GM10266 (cell line): ENCODE measurements around the gene B4GALT3.

Experiments used
- DNase-seq: peaks from one replicate; pipeline ENCODE4 v3.0.0; 2012; ENCODE audit errors: extremely low spot score
- TF ChIP-seq, protein P1 (sequence below): IDR thresholded peaks from 2 replicates; pipeline ENCODE4 v1.5.1; 2012; ENCODE audit warnings: mild to moderate bottlenecking, low read depth; ENCODE audit not compliant: control insufficient read depth, insufficient read depth; ENCODE audit errors: missing control alignments

B4GALT3 gene

DNA sequence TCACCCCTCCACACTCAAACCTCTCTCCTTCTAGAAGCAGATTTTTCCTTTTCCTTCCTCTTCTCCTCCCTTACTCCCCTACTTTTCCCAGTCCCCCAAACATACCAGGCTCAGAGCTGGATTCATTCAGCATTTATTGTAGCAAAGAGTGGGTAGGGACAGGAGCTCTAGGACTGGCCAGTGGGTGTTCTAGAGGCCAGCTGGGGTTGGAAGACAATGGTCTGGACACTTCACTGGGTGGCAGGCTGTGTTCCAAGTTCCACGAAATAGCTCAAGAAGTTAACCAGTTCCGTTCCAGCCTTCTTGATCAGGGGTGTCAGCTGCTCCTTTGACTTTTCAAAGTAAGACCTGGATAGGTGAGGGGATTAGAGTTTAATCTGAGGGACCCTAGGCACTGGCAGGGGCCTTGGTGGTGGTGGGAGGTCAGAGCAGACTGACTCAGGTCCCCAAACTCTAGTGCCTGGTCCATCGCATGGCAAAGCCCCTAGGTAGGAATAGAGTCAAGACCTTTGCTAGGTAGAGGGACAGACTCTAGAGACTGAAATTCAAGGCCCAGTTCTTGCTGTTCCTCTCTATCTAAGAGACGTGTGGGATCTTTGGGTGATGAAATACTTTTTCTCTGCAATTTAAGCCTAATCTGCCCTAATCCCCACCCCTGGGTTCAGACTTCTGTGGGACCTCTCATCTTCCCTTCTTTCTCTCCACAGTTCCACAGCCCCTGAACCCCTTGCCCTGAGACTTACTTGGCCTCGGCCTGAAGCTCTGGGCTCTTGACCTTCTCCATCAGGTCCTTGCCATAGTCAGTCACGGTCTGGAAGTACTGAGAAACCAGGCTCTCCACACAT is 45.1 kb upstream of the B4GALT3 start:
- TF ChIP-seq, protein P1, sequence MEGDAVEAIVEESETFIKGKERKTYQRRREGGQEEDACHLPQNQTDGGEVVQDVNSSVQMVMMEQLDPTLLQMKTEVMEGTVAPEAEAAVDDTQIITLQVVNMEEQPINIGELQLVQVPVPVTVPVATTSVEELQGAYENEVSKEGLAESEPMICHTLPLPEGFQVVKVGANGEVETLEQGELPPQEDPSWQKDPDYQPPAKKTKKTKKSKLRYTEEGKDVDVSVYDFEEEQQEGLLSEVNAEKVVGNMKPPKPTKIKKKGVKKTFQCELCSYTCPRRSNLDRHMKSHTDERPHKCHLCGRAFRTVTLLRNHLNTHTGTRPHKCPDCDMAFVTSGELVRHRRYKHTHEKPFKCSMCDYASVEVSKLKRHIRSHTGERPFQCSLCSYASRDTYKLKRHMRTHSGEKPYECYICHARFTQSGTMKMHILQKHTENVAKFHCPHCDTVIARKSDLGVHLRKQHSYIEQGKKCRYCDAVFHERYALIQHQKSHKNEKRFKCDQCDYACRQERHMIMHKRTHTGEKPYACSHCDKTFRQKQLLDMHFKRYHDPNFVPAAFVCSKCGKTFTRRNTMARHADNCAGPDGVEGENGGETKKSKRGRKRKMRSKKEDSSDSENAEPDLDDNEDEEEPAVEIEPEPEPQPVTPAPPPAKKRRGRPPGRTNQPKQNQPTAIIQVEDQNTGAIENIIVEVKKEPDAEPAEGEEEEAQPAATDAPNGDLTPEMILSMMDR, result no peak
- no peak for DNase-seq

DNA sequence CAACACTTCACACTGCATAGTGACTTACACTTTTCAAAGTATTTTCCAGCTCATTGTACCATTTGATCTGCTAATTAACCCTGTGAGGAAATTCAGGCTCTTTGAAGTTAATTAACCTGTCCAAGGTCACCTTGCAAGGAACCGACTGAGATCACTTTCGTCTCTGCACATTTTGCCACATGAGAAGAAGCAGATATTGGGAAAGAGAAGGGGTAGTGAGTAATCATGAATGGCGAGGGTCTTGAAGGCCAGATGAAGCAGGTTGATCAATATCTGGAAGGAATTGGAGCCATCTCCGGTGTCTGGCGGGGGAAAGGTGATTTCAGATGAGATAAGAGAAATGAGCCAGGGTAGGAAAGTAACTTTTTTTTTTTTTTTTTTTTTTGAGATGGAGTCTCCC is 42.7 kb upstream of the B4GALT3 start:
- DNase-seq, result no peak
- TF ChIP-seq, protein P1, result no peak

DNA sequence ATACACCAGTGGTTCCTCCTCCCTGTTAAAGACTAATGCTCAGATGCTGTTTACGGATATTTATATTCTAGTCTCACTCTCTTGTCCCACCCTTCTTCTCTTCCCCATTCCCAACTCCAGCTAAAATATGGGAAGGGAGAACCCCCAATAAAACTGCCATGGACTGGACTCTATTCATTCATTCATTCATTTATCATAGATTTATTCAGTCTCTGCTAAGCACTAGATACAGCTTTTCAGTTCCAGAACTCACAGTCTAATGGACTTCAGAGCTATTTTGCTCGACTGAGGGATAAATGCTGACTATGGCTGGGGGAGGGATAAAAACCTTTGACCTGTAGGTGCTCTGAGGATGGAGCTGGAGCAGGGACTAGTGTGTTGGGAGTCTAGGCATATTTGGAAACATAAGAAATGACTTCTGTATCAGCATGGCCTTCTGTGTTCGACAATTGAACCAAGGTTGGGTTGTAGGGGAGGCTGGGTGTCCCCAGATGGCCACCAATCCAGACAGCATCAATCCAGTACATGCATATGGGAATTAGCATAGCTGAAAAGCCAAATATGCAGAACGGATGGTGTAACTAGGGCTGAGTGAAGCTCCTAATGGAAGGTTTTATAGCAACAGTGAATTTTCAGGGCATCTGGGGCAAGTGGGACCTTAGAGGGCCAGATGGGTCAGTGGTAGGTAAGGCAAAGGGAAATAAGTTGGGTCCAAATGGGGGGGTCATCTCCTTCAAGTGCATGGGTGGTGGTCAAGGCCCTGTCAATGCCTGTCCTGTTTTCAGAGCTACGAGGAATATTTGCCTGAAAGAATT is 42.0 kb upstream of the B4GALT3 start:
- TF ChIP-seq, protein P1, result no peak
- no peak for DNase-seq

DNA sequence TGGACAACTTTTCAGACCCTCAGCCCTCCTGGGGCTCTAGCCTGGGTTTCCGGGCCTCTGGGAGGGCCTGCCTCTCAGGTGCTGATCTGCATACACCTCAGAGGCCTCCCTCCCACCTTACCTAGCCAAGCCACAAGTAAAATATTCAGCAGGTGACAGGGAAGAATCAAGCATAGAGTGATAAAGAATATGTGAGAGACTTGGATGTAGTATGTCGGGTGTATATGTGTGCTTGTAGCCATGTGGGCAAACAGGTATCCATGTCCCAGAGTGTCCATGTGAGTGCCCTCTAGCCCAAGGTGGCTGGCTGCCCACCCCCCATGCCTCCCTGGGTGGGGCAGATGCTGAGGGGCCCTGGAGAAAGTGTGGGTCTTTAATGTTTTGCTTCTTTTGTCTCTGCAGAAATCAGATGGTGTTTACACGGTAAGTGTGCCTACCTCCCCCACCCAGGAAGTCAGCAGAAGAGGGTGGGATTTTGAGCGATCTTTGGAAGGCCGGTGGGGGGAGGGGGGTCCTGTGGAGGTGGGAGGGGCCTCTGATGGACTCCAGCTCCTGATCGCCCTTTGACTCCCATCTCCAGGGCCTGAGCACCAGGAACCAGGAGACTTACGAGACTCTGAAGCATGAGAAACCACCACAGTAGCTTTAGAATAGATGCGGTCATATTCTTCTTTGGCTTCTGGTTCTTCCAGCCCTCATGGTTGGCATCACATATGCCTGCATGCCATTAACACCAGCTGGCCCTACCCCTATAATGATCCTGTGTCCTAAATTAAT is 41.2 kb upstream of the B4GALT3 start:
- TF ChIP-seq, protein P1, result no peak
- no peak for DNase-seq

DNA sequence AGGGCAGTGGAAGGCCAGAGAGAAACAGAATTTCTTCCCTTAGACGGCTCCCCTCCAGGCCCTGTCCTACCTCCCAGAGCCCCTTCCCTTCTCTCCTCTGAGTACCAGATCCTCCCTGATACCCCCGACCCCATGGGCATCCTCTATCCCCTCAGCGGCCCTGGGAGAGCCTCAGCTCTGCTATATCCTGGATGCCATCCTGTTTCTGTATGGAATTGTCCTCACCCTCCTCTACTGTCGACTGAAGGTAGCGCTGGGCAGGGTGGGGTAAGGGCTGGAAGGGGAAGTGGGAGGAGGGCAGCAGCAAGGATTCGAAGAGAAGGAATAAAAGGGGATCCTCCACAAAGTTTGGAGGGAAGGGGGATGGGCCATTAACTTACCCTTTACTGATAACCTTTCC is 40.5 kb upstream of the B4GALT3 start:
- DNase-seq, result no peak
- TF ChIP-seq, protein P1, result no peak

DNA sequence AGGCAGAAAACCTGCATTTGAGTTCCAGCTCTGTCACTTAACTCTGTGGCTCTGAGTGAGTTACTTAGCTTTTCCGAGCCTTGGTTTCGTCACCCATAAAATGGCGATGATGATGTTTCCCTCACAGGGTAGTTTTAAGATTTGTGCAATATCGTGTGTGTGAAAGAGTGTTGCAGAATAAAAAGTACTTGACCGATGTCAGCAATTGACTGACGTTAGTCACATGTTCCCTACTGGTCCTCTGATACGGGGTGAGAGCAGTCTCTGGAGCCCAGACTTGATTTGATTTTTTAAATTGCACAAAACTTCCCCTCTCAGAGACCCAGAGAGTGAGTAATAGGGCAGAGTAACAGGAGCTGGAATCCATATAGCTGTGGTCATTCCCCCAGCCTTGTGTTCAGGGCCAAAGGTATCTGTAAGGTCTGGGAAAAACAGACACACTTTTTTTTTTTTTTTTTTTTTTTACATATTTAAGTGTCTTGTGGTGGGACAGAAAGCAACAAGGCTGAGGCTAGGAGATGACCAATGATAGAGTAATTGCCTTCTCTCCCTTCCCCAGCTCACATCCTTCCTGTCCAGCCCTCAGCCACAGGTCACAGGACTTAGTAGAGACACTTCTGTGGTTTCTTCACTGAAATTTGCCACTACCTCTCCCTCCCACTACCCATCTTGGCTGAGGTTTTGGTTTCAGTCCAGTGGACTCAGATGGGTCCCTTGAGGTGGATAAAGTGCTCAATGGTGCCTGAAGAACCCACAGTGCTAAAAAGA is 39.8 kb upstream of the B4GALT3 start:
- TF ChIP-seq, protein P1, result no peak
- DNase-seq, result peak; percentile 45
